Retina (tissue), 1 donor: ENCODE results near the gene CRYBA2.

ENCODE experiments used
- DNase-seq: peaks from one replicate; pipeline ENCODE4 v3.0.0-alpha.2; 2016

The CRYBA2 gene

GRCh38 chr2:218981390-218981880, 11.8 kb downstream of the CRYBA2 start:
- DNase-seq: no peak

- DNase-seq: no peak
Measured at GRCh38 chr2:218980735-218981389, 12.4 kb downstream of the CRYBA2 start.

DNA sequence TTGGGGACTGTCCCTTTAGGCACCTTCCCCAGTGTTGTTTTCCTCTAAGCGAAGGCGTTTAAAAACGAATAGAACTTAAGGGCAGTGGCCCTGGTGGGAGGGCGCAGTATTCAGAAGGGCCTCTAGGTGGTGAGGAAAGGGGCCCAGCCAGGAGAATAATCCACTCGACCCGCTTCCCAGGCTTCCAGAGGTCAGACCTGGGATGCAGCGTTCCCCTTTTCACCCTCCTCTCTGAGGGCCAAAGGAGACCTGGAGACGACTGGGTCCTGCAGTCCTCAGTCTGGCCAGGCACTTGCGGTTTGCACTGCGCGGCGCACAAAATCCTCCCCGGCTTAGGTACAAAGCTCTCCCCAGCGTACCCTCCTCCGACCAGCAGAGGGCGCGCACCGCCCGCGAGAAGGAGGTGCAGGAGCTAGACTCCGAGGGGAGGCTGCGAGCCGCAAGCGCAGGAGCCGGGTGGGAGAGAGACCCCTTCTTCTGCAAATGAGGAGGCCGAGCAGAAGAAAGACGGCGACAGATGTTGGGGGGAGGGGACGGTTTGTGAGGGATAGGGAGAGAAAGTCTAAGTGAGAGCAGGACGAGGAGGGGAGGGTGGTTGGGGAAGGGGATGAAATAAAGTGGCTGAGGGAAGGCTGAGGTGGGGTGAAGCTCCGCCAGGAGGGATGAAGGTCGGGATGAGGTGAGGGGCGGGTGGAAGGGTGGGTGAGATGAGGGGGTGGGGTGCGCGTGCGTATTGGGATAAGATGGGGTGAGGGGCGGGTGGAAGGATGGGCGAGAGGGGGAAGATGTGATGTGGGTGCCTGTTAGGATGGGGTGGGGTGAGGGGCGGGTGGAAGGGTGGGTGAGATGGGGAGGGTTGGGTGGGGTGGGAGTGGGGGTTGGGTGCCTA, 13.1 kb downstream of the CRYBA2 start:
- DNase-seq: peak; percentile 95

- no peak for DNase-seq
Measured at GRCh38 chr2:218975060-218975777, 18.0 kb downstream of the CRYBA2 start.

- DNase-seq: no peak
Measured at GRCh38 chr2:218970894-218971293, 22.3 kb downstream of the CRYBA2 start.

DNA sequence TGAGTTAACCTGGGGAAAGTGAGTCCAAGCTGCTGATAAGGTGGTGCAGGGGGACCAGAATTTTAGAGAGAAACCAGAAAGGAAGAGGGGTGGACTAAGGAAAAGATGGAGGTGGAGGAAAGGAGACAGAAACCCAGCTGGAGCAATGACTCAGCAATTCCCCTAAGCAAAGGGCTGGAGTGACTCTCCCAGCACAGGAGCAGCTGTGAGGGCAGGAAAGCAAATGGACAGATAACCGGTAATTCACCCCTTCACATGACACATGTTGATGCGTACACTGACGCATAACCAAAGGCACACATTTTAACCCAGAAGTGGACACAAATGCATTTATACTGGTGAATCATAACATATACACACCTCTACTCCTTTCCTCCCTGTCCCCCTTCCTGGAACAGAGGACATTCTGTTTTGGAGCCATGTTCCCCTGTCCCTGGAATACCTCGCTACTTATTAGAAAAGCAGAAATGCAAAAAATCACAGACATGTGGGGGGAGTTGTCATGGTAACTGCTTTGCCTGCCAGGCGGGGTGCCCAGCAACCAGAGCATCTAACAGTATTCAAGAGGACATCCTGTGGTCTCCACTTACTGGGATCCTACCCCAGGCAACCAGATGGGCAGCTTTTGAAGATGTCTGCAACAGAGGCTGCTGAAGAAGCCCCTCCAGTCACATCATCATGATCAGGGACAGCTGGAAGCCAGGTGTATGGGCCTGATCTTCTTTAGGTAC, 29.0 kb downstream of the CRYBA2 start:
- peak; percentile 56 for DNase-seq

GRCh38 chr2:218963601-218964000, 29.6 kb downstream of the CRYBA2 start:
- DNase-seq: no peak

GRCh38 chr2:218962859-218963492, 30.2 kb downstream of the CRYBA2 start:
- peak; percentile 98 for DNase-seq

DNA sequence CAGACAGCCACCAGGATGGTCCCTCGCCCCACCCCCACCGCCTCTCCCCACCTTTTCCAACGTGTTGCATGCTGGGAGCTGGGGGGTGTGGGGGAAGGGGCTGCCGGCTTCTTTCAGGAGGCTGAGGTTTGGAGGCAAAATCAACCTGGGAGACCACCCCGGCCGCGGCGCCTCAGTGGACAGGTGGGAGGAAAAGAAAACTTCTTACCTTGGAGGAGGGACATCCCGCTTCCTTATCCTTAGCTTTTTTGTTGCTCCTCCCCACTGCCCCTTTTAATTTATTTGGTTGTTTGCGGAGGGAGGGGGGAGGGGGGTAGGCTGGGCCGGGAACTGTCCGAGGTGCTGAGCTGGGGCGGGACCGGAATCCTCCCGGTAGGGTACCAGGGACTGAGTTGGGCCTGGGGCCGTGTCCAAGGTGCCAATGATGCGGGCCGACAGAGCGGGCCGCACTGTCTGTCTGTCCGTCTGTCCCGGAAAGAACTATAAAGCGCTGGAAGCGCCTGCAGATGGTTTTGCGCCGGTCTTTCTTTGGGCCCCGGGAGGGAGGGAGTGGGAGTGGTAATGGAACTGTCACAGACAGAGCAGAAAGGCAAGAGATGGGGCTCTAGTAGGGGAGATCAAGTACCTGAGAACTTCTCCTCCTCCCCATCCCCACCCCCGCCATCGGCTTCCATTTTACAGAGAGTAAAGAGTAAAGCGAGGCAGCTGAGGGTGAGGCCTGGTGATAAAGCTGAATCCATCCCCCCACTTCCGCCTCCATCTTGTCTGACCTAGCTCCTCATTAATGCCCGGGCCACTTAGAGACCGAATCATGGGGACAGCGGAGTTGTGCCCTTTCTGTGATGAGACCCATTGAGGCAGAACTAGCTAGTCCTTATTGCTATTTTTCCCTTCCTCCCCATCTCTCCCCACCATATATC, 31.3 kb downstream of the CRYBA2 start:
- peak; percentile 37 for DNase-seq

GRCh38 chr2:218961229-218961628, 32.0 kb downstream of the CRYBA2 start:
- peak; percentile 29 for DNase-seq

DNA sequence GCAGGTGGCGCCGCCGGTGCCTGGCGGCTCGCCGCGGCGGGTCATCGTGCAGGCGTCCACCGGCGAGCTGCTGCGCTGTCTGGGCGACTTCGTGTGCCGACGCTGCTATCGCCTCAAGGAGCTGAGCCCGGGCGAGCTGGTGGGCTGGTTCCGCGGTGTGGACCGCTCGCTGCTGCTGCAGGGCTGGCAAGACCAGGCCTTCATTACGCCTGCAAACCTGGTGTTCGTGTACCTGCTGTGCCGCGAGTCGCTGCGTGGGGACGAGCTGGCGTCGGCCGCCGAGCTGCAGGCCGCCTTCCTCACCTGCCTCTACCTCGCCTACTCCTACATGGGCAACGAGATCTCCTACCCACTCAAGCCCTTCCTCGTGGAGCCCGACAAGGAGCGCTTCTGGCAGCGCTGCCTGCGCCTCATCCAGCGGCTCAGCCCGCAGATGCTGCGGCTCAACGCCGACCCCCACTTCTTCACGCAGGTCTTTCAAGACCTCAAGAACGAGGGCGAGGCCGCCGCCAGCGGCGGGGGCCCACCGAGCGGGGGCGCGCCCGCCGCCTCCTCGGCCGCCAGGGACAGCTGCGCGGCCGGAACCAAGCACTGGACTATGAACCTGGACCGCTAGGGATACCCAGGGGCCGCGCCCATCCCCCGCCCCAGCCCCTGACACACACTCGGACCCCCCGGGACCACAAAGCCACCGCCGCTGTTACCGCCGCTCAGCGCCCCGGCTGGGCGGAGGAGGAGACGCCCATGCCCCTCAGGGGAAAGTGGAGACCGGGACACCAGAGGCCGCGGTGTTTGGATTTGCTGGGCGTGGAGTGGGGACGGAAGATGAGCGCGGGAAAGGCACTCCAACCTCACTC, 32.7 kb downstream of the CRYBA2 start:
- DNase-seq: peak; percentile 76

- peak; percentile 70 for DNase-seq
Measured at GRCh38 chr2:218959761-218960308, 33.4 kb downstream of the CRYBA2 start.

DNA sequence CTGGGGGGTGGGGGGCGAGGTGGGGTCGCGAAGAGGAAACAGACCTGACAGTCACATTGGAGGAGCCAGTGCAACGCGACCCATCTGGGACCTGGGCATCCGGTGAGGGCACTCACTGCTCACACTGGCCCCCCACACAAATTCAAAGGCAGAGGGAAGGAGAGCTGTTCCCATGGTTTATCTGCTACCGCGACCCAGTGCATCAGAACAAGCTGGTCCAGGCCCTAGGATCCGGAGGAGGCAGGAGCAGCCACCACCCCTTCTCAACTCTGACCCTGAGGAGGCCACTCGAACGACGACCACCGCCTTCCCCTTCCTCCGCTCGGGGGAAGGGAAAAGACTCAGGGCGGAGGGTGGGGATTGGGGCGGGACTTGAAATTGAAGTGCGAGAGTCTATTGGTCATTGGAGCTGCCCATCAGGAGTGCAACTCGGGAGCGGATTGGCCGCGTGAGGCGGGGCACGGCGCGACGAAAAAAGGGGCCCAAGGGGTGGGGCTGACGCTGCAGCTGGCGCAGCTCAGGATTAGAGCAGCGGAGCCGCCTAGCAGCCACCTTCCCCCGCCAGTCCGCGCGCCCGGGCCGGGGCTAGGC, 34.0 kb downstream of the CRYBA2 start, which contains the start of gene CDK5R2:
Gene CDK5R2, plus strand, starts transcription at position 526 of the 591 bp plus-strand sequence. CDS start 155 bp downstream, outside the sequence.
- peak; percentile 97 for DNase-seq

GRCh38 chr2:218958276-218958675, 34.9 kb downstream of the CRYBA2 start:
- no peak for DNase-seq

DNA sequence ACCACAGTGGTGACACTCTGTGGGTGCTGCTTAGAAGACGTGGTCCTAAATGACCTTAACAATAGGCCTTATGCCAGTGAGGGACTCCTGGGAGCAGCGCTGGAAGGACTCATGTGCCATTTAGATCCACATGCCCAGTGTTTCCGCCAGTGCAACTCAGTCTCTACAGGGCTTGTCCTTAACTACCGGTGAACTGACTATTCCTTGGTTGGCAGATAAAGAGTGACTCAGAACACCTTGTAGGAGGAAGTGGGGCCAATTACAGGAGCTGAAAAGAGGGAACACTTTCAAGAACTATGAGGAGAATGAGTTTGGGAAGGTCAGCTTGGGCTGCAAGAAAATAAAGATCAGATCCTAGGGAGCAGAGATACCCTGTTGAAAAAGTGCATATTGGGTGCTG, 35.6 kb downstream of the CRYBA2 start:
- DNase-seq: no peak

DNA sequence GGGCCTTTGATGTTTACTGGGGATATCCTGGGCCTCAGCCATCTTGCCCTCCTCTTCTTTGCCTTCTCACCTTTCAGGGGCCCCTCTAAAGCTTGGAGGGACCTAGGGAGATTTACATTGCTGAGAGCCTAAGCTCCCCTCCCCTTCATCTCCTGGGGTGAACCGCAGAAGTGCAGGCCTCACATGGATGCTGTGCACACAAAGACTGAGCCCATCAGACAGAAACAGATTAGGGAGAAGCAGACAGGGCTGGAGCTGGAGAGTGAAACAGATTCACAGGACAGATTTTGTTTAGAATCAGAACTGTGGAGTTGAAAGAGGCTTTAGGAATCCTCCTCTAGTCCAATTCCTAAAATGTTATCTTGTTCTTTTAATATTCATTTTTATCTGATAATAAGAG, 37.2 kb downstream of the CRYBA2 start:
- DNase-seq: no peak

DNA sequence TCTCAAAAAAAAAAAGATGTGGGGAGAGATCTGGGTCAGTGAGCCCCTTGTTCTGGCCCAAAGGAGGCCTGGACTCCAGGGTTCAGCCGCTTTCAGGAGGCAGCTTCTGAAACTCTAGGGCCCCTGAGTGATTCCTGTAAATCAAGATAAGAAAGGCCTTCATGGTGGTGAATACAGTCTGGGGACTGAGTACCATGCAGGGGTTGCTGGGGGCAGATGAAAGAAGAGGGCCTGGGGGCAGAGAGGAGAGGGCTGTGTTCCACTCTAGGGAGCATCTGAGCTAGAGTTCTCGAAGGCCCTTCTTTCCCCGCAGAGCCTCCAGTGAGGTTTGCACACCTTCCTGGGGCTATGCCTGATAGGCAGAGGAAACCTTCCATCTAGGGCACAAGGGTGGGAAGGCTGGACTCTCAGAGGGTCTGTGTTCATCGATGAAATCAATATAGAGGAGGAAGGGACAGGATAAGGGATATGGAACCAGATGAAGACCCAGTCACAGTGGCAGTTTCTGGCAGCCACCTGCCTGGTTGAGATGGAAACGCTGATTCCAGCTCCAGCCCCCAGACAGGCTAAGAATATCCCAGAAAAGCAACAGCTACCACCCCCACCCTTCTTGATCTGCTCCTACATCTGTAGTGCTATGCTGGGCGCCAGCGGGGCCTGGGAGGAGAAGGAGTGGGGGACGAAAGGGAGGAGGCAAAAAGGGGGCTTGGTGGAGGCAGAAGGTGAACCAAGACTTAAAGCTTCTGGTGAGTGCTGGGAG, 38.5 kb downstream of the CRYBA2 start:
- no peak for DNase-seq

DNA sequence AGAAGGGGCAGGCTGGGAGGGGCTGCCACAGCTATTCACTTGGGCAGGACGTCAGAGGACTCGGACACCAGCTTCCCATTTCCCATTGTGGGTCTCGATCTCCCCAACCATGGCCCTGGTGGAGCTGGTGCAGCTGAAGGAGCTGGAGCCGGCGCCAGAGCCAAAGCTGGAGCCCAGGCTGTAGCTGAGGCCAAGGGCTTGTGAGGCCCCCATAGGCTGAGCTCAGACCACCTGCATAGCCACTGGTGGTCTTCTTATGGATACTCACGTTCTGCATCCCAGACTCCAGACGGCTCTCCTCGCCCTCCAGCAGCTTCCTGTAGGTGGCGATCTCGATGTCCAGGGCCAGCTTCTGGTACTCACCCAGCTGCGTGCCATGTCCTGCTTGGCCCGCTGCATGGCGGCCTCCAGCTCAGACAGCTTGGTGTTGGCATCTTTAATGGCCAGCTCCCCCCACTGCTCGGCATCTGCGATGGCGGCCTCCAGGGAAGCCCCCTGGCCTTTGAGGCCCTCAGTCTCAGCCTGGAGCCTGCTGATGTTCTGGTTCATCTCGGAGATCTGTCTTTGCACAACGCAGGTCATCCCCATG, 39.8 kb downstream of the CRYBA2 start:
- no peak for DNase-seq
